Muscle layer of colon (tissue), 2 donors: Measurements from ENCODE around the gene PLAAT4.
"Not testable (repeated sequence)": the region's sequence is repeated elsewhere in the genome, so short reads cannot be mapped to it uniquely, and the experiment has no call there.

Source experiments
- H3K27ac ChIP-seq: one replicate; pipeline ENCODE4 v1.7.0; 2013; ENCODE audit warnings: low read depth, mild to moderate bottlenecking, low read length, moderate library complexity
- H3K27me3 ChIP-seq, 2 donors: one replicate each; pipeline ENCODE4 v1.7.0; 2013; ENCODE audit warnings: low read length in 2 of 2, mild to moderate bottlenecking in 2 of 2; ENCODE audit not compliant: insufficient read depth in 2 of 2, control insufficient read depth in 1 of 2
- H3K36me3 ChIP-seq: one replicate; pipeline ENCODE4 v1.7.0; 2013; ENCODE audit warnings: mild to moderate bottlenecking, low read length; ENCODE audit not compliant: insufficient read depth
- H3K4me1 ChIP-seq: one replicate; pipeline ENCODE4 v1.7.0; 2013; ENCODE audit warnings: mild to moderate bottlenecking, low read length; ENCODE audit not compliant: insufficient read depth
- H3K4me3 ChIP-seq, 2 donors: one replicate each; pipeline ENCODE4 v1.7.0; 2013; ENCODE audit warnings: low read length in 2 of 2, low read depth in 1 of 2, mild to moderate bottlenecking in 1 of 2, moderate library complexity in 1 of 2
- H3K9ac ChIP-seq: one replicate; pipeline ENCODE4 v1.7.0; 2013; ENCODE audit warnings: low read length
- H3K9me3 ChIP-seq: one replicate; pipeline ENCODE4 v1.7.0; 2013; ENCODE audit warnings: mild to moderate bottlenecking, low read length
- donor health status: abdominal sarcoma.
- donor health status: Adenocarcinoma of cecum.

PLAAT4 gene

GRCh38 chr11:63531074-63531792 is 5.4 kb upstream of the PLAAT4 start:
- H3K36me3 ChIP-seq, H3K27me3 ChIP-seq, H3K4me3 ChIP-seq, H3K9me3 ChIP-seq, H3K4me1 ChIP-seq, H3K27ac ChIP-seq, H3K9ac ChIP-seq: not testable (repeated sequence)

GRCh38 chr11:63532117-63532516 is 4.5 kb upstream of the PLAAT4 start:
- Histone ChIP-seq H3K27ac (no peak overlapping the region), H3K4me1 (peaks cover 9% of the 10 kb centered on the region)

GRCh38 chr11:63532799-63533475 is 3.7 kb upstream of the PLAAT4 start:
- peaks cover 15% of the 10 kb centered on the region for H3K4me1 ChIP-seq
- no peak overlapping the region for H3K9ac ChIP-seq
- H3K9me3 ChIP-seq, result no peaks in the 10 kb centered on the region
- H3K4me3 ChIP-seq, result no peak overlapping the region
- H3K27me3 ChIP-seq, result no peaks in the 10 kb centered on the region
- H3K36me3 ChIP-seq, result no peaks in the 10 kb centered on the region
- no peak overlapping the region for H3K27ac ChIP-seq

More at GRCh38 chr11:63532117-63532516, 4.5 kb upstream of the PLAAT4 start:
- Histone ChIP-seq H3K27me3 (no peaks in the 10 kb centered on the region), H3K9me3 (no peaks in the 10 kb centered on the region), H3K36me3 (no peaks in the 10 kb centered on the region), H3K4me3 (no peak overlapping the region), H3K9ac (no peak overlapping the region)

GRCh38 chr11:63534076-63534475 is 2.5 kb upstream of the PLAAT4 start:
- H3K4me3 ChIP-seq, result no peak overlapping the region
- no peak overlapping the region for H3K27ac ChIP-seq
- no peaks in the 10 kb centered on the region for H3K9me3 ChIP-seq
- H3K9ac ChIP-seq, result no peak overlapping the region
- no peaks in the 10 kb centered on the region for H3K27me3 ChIP-seq
- H3K36me3 ChIP-seq, result no peaks in the 10 kb centered on the region
- peaks cover 26% of the 10 kb centered on the region for H3K4me1 ChIP-seq

- Histone ChIP-seq H3K4me3 (no peak overlapping the region), H3K4me1 (peaks cover 28% of the 10 kb centered on the region), H3K9ac (no peak overlapping the region), H3K27ac (no peak overlapping the region), H3K9me3 (no peaks in the 10 kb centered on the region), H3K36me3 (peaks cover 2% of the 10 kb centered on the region), H3K27me3 (no peaks in the 10 kb centered on the region)
Observed at GRCh38 chr11:63534895-63535461, 1.6 kb upstream of the PLAAT4 start.

- no peak overlapping the region for H3K9ac ChIP-seq
- H3K4me1 ChIP-seq, result peaks cover 28% of the 10 kb centered on the region
- H3K27ac ChIP-seq, result peak overlapping the region; percentile 94
- H3K9me3 ChIP-seq, result no peaks in the 10 kb centered on the region
- H3K4me3 ChIP-seq, result peak overlapping the region in 1 of 2 donors; percentile 12
- peaks cover 7% of the 10 kb centered on the region for H3K36me3 ChIP-seq
- H3K27me3 ChIP-seq, result no peaks in the 10 kb centered on the region
Observed at GRCh38 chr11:63535734-63536133, 874 bp upstream of the PLAAT4 start.

GRCh38 chr11:63537293-63538101 is 889 bp downstream of the PLAAT4 start:
- peaks cover 28% of the 10 kb centered on the region for H3K4me1 ChIP-seq
- peaks cover 7% of the 10 kb centered on the region for H3K36me3 ChIP-seq
- no peaks in the 10 kb centered on the region for H3K27me3 ChIP-seq
- H3K9me3 ChIP-seq, result no peaks in the 10 kb centered on the region
- H3K4me3 ChIP-seq, result peak overlapping the region; percentile 64 to 81
- peak overlapping the region; percentile 74 for H3K9ac ChIP-seq
- peak overlapping the region; percentile 94 for H3K27ac ChIP-seq

- Histone ChIP-seq H3K36me3 (peaks cover 33% of the 10 kb centered on the region), H3K4me1 (peaks cover 18% of the 10 kb centered on the region)
- H3K4me3 ChIP-seq, H3K9ac ChIP-seq, H3K27ac ChIP-seq, H3K9me3 ChIP-seq, H3K27me3 ChIP-seq: not testable (repeated sequence)
Observed at GRCh38 chr11:63542506-63542905, 5.9 kb downstream of the PLAAT4 start.

- H3K9ac ChIP-seq, result no peak overlapping the region
- no peak overlapping the region for H3K4me3 ChIP-seq
- no peaks in the 10 kb centered on the region for H3K27me3 ChIP-seq
- peaks cover 36% of the 10 kb centered on the region for H3K36me3 ChIP-seq
- peaks cover 6% of the 10 kb centered on the region for H3K4me1 ChIP-seq
- no peaks in the 10 kb centered on the region for H3K9me3 ChIP-seq
- no peak overlapping the region for H3K27ac ChIP-seq
Observed at GRCh38 chr11:63543711-63544110, 7.1 kb downstream of the PLAAT4 start.

- Histone ChIP-seq H3K27me3 (no peaks in the 10 kb centered on the region), H3K27ac (no peak overlapping the region), H3K36me3 (peaks cover 29% of the 10 kb centered on the region)
Observed at GRCh38 chr11:63547061-63547460, 10.5 kb downstream of the PLAAT4 start.

GRCh38 chr11:63548178-63548577 is 11.6 kb downstream of the PLAAT4 start:
- no peak overlapping the region for H3K9ac ChIP-seq
- H3K36me3 ChIP-seq, result peaks cover 29% of the 10 kb centered on the region
- H3K27ac ChIP-seq, result no peak overlapping the region
- no peak overlapping the region for H3K4me3 ChIP-seq
- H3K4me1 ChIP-seq, result no peaks in the 10 kb centered on the region
- H3K27me3 ChIP-seq, result no peaks in the 10 kb centered on the region
- H3K9me3 ChIP-seq, result no peaks in the 10 kb centered on the region

More at GRCh38 chr11:63547061-63547460, 10.5 kb downstream of the PLAAT4 start:
- H3K9ac ChIP-seq, result no peak overlapping the region
- H3K4me3 ChIP-seq, result no peak overlapping the region
- no peaks in the 10 kb centered on the region for H3K9me3 ChIP-seq
- no peaks in the 10 kb centered on the region for H3K4me1 ChIP-seq
